ENCODE results near the gene TMEM167B.
A peak's percentile ranks its signal among the peaks of the same experiment; 100 is the strongest.

DNA sequence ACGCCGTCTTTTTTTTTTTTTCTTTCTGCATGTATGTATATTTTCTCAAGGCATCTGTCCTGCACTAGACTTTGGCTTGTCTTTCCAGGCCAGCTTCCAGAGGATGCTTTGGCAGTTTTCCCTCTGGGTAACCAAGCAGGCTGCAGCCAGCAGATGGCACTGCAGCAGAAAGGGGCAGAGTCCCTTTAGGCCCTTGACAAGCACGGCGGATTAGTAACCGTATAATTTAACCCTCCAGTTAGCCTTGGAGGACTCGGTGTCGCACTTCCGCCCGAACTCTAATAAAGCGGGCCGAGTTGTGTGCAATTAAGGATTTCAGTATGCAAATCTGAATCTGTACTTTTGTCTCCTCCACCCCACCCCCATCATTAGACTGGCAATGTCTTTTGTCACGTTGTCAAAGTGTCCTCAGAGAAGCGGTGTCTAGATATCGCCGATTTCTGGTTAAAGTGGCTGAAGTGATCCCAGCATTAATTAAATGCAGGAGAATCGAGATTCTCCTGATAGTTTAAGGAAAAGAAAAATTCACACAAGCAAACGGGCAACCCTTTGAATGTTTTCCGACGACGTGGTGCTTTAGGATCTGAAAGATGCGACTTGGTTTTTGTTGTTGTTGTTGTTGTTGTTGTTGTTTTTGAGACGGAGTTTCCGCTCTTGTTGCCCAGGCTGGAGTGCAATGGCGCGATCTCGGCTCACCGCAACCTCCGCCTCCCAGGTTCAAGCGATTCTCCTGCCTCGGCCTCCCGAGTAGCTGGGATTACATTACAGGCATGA lies 1.1 kb upstream of the TMEM167B start:
- TF ChIP-seq, protein P1, sequence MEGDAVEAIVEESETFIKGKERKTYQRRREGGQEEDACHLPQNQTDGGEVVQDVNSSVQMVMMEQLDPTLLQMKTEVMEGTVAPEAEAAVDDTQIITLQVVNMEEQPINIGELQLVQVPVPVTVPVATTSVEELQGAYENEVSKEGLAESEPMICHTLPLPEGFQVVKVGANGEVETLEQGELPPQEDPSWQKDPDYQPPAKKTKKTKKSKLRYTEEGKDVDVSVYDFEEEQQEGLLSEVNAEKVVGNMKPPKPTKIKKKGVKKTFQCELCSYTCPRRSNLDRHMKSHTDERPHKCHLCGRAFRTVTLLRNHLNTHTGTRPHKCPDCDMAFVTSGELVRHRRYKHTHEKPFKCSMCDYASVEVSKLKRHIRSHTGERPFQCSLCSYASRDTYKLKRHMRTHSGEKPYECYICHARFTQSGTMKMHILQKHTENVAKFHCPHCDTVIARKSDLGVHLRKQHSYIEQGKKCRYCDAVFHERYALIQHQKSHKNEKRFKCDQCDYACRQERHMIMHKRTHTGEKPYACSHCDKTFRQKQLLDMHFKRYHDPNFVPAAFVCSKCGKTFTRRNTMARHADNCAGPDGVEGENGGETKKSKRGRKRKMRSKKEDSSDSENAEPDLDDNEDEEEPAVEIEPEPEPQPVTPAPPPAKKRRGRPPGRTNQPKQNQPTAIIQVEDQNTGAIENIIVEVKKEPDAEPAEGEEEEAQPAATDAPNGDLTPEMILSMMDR (IDR thresholded peaks at IDR 0.05; ENCODE audit: low read depth, low read length, poor library complexity, severe bottlenecking) = peak; percentile 84
- no peak for TF ChIP-seq EZH2phosphoT487 (IDR thresholded peaks at IDR 0.05; ENCODE audit: borderline replicate concordance, low read length)

All from DOHH2 (cell line).